ENCODE results near the gene EYS. TPM values are rescaled to one million over a fixed set of nuclear protein-coding genes. Genes with fewer than 3 reads are reported as not detected.

EYS gene
- total and polyA plus RNA-seq, 7 donors = 0.07 to 0.46 TPM; not detected in 5

DNA sequence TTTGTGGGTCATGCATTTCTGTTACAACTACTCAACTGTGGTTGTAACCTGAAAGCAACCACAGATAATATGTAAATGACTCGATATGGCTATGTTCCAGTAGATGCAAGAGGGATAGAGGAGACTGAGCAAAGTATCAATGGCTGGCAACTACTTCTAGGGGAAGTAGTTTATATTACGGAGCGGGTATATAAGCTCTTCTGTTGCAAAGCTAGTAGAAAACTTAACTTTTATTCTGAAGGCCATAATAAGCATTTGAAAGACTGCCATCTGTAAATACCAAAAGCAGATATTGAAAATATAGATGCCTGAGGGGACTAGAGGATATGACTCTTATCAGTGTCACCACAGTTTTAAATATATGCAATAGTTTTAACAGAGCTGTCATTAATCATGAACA lies 1416.2 kb downstream of the EYS start:
- H3K27me3 ChIP-seq = no peaks in the 10 kb centered on the region
- H3K36me3 ChIP-seq = no peaks in the 10 kb centered on the region
- TF ChIP-seq POLR2AphosphoS5 (IDR thresholded peaks at IDR 0.05) (no peak), POLR2A (IDR thresholded peaks at IDR 0.05) (no peak), EP300 (IDR thresholded peaks at IDR 0.05) (no peak)
- TF ChIP-seq, protein P1, sequence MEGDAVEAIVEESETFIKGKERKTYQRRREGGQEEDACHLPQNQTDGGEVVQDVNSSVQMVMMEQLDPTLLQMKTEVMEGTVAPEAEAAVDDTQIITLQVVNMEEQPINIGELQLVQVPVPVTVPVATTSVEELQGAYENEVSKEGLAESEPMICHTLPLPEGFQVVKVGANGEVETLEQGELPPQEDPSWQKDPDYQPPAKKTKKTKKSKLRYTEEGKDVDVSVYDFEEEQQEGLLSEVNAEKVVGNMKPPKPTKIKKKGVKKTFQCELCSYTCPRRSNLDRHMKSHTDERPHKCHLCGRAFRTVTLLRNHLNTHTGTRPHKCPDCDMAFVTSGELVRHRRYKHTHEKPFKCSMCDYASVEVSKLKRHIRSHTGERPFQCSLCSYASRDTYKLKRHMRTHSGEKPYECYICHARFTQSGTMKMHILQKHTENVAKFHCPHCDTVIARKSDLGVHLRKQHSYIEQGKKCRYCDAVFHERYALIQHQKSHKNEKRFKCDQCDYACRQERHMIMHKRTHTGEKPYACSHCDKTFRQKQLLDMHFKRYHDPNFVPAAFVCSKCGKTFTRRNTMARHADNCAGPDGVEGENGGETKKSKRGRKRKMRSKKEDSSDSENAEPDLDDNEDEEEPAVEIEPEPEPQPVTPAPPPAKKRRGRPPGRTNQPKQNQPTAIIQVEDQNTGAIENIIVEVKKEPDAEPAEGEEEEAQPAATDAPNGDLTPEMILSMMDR (IDR thresholded peaks at IDR 0.05) = no peak
- WGBS, 2 donors = 61 to 62% methylated on average over 3 of the region's 3 CpGs
- no peak overlapping the region for H3K4me3 ChIP-seq
- no peak for DNase-seq
- no peaks in the 10 kb centered on the region for H3K4me1 ChIP-seq
- intact Hi-C loops (cut with DNase I) = no loop called here
- no peaks in the 10 kb centered on the region for H3K9me3 ChIP-seq
- no peak overlapping the region for H3K27ac ChIP-seq

DNA sequence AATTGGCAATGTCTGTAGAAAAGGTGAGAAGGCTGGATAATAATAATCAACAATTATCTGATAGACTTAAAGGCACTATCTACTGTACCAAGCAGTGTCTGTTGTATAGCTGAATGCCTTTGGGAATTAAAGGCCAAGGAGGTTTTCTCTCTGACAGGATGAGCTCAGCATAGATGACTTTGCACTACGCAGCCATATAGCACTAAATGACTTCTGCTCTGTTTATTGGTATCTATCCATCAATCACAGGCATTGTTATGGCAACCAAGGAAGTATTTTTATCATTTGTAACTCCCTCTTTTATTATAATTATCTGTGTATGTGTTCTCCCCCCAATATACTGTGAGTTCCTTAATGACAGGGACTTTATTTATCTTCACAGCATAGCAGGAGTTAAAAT lies 1417.1 kb downstream of the EYS start:
- Histone ChIP-seq H3K27ac (no peak overlapping the region), H3K9me3 (no peaks in the 10 kb centered on the region), H3K4me3 (no peak overlapping the region), H3K4me1 (no peaks in the 10 kb centered on the region), H3K36me3 (no peaks in the 10 kb centered on the region), H3K27me3 (no peaks in the 10 kb centered on the region)
- TF ChIP-seq POLR2AphosphoS5 (IDR thresholded peaks at IDR 0.05) = no peak
- no peak for TF ChIP-seq EP300 (IDR thresholded peaks at IDR 0.05)
- TF ChIP-seq, protein P1 (IDR thresholded peaks at IDR 0.05) = no peak
- TF ChIP-seq POLR2A (IDR thresholded peaks at IDR 0.05) = no peak
- 75 to 95% methylated on average over 1 of the region's 1 CpG for WGBS, 2 donors
- intact Hi-C loops (cut with DNase I) = no loop called here
- DNase-seq = no peak

DNA sequence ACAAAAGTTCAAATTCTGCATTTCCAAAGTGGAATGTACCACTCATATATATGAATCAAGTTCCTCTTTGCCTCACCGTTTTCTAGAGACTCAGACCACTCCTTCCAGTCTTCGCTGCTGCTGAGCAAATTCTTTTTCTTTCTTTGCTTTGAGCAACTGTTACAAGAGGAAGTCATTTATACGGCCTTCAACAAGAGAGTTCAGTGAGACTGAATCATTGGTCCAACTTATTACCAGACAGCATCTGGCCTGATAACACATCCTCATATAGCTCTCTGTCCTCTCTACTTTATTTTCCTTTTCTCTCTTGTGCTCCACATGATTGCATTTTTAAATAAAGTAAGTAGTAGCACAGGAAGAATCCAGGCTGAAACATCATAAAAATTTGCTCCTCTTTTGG lies 1418.7 kb downstream of the EYS start:
- Histone ChIP-seq H3K4me3 (no peak overlapping the region), H3K27me3 (no peaks in the 10 kb centered on the region), H3K4me1 (no peaks in the 10 kb centered on the region), H3K27ac (no peak overlapping the region), H3K9me3 (no peaks in the 10 kb centered on the region), H3K36me3 (no peaks in the 10 kb centered on the region)
- intact Hi-C loops (cut with DNase I) = no loop called here
- no peak for DNase-seq
- no peak for TF ChIP-seq EP300 (IDR thresholded peaks at IDR 0.05)
- 32 to 40% methylated on average over 3 of the region's 3 CpGs for WGBS, 2 donors

DNA sequence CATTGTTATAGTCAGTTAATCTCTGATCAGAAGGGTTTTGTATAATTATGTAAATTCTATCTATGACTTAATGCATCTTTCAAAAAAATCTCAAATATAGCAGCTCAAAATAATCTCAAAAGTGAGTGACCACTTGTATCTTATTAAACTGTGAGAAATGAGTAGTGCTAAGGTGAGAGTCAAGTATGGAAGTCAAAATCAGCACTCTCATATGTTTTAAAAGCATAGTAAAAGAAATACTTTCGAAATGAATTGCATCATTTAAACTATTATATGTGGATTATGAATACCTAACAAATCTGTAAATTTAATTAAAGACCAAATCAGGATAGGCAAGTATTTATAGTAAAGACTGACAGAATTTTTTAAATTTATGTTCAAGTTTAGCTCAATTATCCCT lies 1425.9 kb downstream of the EYS start:
- 76 to 88% methylated on average over 1 of the region's 1 CpG for WGBS, 2 donors
- intact Hi-C loops (cut with DNase I) = no loop called here
- no peak for TF ChIP-seq EP300 (IDR thresholded peaks at IDR 0.05)
- TF ChIP-seq, protein P1 (IDR thresholded peaks at IDR 0.05) = no peak
- no peak for TF ChIP-seq POLR2A (IDR thresholded peaks at IDR 0.05)
- no peak for TF ChIP-seq POLR2AphosphoS5 (IDR thresholded peaks at IDR 0.05)

DNA sequence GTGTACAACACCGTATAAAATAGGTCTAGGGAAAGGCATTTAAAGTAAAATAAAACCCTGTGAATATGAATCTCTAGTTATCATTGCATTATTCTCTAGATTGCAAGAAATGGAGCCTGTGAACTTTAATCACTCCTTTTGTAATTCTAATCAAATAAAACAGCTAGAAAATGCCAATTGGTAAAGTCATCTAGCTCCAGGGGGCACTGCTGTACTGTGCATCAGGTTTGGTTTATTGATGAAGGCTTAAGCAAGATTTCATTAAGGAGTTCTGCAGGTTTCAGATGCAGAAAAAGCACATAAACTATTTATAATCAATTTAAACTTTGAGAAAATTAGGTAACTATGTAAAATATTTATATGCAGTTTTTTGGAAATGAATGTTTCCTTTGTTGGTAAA lies 1426.5 kb downstream of the EYS start:
- intact Hi-C loops (cut with DNase I) = no loop called here

More for the DNA sequence above, 1425.9 kb downstream of the EYS start:
- Histone ChIP-seq H3K27ac (no peak overlapping the region), H3K9me3 (no peaks in the 10 kb centered on the region), H3K4me1 (no peaks in the 10 kb centered on the region), H3K4me3 (no peak overlapping the region), H3K27me3 (no peaks in the 10 kb centered on the region), H3K36me3 (no peaks in the 10 kb centered on the region)
- no peak for DNase-seq

More for the DNA sequence above, 1426.5 kb downstream of the EYS start:
- TF ChIP-seq, protein P1 (IDR thresholded peaks at IDR 0.05) = no peak
- TF ChIP-seq POLR2AphosphoS5 (IDR thresholded peaks at IDR 0.05) = no peak
- TF ChIP-seq POLR2A (IDR thresholded peaks at IDR 0.05) = no peak
- TF ChIP-seq EP300 (IDR thresholded peaks at IDR 0.05) = no peak
- H3K36me3 ChIP-seq = no peaks in the 10 kb centered on the region
- H3K27me3 ChIP-seq = no peaks in the 10 kb centered on the region
- no peak overlapping the region for H3K27ac ChIP-seq
- H3K9me3 ChIP-seq = no peaks in the 10 kb centered on the region
- DNase-seq = no peak
- H3K4me1 ChIP-seq = no peaks in the 10 kb centered on the region
- WGBS, 2 donors = 22 to 63% methylated on average over 1 of the region's 1 CpG
- no peak overlapping the region for H3K4me3 ChIP-seq
